Activated T-helper 9 cell treated with anti-CD3 and anti-CD28 coated beads, Interleukin-2, amount 50 U/mL, for 16 hours (primary cell): ENCODE results near the gene TAF12.
A peak's percentile ranks its signal among the peaks of the same experiment; 100 is the strongest.
"Not testable (repeated sequence)": the region's sequence is repeated elsewhere in the genome, so short reads cannot be mapped to it uniquely, and the experiment has no call there.

Source experiments
- DNase-seq: peaks from one replicate; pipeline ENCODE4 v3.0.0-alpha.2; 2020; ENCODE audit warnings: low read depth

Gene TAF12, protein sequence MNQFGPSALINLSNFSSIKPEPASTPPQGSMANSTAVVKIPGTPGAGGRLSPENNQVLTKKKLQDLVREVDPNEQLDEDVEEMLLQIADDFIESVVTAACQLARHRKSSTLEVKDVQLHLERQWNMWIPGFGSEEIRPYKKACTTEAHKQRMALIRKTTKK

DNA sequence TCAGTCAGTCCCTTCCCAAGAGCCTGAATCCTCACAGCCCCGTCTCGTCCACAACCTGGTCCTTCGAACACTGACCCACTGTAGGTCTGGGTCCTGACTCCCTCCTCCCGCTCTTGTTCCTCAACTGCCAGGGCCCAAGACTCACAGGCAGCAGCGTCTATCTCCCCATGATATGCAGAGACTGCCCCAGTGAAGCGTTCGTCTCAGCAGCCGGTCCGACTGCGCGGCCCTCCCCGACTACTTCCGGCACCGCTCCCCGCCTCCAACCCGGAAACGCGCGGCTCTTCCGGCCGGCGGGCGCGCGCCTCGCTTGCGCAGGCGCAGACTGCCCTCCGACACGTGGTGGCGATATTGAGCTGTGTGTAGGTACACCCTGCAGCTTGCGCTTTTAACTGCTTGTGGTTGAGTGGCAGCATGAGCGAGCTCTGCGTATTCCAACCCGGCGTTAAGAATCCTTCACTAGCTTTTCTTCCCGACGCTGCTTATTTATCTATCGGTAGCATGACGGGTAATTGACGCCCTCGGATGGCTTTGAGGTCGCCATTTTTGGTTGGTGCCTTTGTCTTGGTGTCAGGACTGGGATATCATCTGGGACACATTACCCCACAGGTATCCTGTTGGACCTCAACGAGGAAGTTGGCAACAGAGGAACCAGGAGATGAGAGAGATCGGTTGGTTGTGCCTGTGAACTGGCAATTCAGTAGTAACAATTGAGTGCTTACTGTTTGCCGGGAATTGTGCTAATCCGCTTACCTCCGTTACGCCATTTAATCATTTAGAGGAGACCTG is at the start of gene TAF12:
Gene TAF12 (minus strand): TSS at position 221 of the 789 bp plus-strand sequence. CDS start 20,986 bp downstream, outside the sequence.
- peak; percentile 88 for DNase-seq

DNA sequence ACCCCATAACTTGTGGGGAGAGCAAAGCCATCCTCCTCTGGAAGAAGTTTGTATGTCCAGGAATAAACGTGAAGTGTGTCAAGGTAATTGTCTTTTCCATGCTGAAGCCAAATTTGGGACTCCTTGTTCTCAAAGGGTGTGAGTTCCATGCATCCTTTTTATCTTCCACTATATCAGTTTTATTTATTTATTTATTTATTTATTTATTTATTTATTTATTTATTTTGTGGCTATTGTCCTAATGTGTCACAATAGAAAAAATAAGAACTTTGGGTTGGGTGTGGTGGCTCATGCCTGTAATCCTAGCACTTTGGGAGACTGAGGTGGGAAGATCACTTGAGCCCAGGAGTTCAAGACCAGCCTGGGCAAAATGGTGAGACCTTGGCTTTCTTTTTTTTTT is 48.8 kb upstream of the TAF12 start:
- DNase-seq = not testable (repeated sequence)

DNA sequence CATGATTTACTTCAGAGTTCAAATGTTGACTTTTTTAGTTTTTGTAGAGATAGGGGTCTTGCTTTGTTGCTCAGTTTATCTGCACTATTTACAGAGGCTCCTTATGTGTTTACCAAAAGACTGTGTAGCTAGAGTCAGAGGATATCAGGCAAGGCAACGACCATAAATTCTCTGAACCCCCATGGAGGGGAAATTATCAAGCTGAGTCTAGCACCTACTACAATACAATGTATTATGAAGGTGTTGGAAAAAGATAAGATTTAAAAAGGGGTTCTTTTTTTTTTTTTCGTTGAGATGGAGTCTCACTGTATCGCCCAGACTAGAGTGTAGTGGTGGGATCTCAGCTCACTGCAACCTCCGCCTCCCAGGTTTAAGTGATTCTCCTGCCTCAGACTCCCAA is 42.1 kb upstream of the TAF12 start:
- no peak for DNase-seq

DNA sequence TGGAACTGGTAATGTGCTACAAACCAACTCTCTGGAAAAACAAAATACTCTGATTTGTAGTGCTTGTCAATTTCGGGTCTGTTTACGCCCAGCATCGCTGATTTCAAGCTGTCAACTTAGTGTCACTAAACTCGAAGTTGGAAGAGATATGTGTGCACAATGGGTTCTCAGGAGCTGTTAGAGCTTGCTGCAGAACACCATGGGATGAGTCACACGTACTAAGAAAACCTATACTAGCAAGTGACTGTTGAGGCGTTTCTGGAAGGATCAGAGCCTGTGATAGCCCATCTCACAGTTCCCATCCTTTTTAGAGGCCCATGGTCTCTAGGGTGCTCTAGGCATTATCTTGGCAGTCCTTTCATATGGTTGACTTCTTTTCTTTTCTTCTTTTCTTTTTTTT is 40.0 kb upstream of the TAF12 start:
- DNase-seq = no peak

DNA sequence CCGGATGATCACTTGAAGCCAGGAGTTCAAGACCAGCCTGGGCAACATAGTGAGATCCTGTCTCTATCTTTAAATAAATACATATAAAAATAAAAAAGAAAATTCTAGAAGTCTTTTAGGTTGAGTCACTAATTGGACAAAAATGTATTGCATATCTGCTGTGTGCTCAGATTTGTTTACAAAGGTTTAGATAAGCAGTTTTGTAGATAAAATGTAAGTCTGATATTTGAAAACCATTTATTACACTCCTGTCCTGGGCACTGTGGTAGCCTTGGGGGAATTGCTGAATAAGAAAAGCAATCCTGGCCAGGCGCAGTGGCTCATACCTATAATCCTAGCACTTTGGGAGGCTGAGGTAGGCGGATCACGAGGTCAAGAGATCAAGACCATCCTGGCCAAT is 37.3 kb upstream of the TAF12 start:
- no peak for DNase-seq

DNA sequence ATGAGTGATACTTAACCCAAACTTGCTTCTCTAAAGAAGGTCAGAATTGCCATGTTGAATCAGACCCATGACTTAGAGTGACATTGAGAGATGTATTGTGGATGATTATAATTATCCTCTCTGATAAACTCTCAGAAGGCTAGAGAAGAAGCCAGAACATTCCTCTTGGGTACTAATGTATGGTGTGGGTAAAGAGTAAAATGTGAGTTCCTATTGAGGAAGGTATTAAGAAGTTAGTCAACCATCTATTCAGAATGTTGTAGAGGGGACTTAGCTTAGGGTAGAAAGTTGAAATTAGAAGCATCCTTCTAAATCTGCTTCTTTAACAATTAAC is 33.0 kb upstream of the TAF12 start:
- DNase-seq = no peak

DNA sequence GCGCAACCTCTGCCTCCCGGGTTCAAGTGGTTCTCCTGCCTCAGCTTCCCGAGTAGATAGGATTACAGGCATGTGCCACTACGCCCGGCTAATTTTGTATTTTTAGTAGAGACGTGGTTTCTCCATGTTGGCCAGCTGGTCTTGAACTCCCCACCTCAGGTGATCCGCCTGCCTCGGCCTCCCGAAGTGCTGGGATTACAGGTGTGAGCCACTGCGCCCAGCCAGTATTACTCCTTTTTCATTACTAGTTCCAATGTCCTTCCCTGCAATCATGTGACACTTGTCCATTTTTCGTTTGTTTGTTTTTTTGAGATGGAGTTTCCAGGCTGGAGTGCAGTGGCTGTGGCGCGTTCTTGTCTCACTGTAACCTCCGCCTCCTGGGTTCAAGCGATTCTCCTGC is 30.1 kb upstream of the TAF12 start:
- not testable (repeated sequence) for DNase-seq

DNA sequence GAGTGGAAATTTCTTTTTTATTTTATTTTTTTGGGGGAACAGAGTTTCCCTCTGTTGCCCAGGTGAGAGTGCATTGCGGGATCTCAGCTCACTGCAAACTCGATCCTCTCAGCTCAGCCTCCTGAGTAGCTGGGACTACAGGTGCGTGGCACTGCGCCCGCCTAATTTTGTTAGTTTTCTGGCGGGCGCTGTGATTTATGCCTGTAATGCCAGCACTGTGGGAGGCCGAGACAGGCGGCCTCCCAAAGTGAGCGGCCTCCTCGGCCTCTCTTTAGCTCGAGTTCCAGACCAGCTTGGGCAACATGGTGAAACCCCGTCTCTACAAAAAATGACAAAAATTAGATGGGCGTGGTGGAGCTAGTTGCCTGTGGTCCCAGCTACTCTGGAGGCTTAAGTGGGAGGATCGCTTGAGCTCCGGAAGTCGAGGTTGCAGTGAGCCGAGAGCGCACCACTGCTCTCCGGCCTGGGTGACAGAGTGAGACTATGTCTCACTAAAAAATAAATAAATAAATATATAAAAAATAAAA is 28.4 kb upstream of the TAF12 start:
- DNase-seq = no peak

DNA sequence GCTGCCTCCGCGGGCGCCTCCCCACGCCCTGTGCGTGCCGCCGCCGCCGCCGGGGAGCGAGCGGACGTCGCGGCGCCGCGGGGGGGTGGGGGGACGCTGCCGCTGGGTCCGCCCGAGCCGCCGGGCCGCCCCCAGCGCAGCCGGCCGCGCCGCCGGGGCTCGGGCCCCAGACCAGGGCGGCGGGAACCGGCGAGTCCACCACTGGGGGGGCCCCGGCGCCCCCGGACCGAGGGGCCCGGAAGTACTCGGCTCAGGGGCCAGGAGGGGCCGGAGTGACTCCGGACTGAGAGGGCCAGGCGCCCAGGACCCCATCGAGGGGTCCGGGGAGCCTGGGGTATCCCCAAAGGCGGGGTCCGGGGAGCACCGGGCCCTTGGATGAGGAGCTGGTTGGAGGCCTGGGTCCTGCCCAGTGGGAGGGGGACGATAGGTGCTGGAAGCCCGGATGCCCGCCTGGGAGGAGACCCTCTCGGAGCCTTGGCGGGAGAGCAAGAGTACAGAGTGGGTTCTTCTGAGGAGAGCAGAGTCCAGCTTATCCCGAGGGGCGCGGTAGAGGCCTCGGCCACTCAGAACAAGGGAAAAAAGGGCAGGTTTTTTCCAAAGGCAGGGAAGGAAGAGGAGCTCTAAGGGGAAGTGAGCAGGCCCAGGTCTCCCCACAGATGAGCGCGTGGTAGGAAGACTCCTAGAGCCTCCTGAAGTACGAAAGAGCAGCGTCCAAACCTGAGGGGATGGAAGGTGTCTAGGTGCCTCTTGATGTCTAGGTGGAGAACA is 26.3 kb upstream of the TAF12 start:
- DNase-seq = peak; percentile 25

DNA sequence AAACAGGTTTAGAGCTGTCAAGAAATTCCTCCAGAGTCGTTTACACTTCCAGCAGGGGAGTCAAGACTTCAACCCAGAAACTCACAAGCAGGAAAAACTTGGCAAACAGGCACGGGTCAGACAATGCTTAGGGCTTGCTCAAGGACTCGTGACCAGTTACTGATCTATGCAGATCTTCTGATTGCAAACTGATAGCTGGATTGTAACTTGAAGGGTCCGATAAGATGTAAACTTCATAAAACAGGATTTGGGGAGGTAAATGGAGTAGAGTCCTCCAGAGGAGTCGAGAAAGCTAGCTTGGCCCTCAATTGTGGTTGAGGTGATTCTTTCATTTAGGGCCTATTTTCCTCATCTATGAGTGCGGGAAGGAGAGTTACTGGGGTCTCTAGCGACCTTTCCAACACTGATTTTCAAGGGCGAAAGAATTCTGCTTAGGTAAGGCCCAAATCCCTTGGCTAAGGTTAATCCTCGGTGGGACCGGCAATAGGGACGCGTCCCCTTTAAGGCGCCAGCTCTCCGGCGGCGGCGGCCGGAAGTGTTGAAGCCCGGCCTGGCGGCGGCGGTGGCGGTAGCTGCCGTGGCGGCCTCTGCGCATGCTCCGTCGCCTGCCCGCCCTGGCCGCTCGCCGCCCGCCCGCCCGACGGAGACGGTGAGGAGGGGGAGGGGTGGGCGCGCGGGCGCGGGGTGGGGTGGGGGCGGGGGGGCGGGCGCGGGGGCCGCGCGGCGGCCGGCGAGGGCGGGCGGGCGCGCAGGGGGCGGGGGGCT is 25.5 kb upstream of the TAF12 start, which contains the start of gene GMEB1:
Gene GMEB1 (plus strand): TSS at position 594 of the 765 bp plus-strand sequence. CDS start 14,829 bp downstream, outside the sequence.
- DNase-seq = peak; percentile 81

DNA sequence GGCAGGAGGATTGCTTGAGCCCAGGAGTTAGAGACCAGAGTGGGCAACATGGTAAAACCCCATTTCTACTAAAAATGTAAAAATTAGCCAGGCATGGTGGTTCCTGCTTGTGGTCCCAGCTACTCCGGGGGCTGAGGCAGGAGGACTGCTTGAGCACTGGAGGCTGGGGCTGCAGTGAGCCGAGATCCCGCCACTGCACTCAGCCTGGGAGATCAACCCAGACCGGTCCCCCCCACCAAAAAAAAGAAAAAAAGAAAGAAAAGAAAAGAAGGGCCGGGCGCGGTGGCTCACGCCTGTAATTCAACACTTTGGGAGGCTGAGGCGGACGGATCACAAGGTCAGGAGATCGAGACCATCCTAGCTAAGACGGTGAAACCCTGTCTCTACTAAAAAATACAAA is 23.9 kb upstream of the TAF12 start:
- DNase-seq = no peak

DNA sequence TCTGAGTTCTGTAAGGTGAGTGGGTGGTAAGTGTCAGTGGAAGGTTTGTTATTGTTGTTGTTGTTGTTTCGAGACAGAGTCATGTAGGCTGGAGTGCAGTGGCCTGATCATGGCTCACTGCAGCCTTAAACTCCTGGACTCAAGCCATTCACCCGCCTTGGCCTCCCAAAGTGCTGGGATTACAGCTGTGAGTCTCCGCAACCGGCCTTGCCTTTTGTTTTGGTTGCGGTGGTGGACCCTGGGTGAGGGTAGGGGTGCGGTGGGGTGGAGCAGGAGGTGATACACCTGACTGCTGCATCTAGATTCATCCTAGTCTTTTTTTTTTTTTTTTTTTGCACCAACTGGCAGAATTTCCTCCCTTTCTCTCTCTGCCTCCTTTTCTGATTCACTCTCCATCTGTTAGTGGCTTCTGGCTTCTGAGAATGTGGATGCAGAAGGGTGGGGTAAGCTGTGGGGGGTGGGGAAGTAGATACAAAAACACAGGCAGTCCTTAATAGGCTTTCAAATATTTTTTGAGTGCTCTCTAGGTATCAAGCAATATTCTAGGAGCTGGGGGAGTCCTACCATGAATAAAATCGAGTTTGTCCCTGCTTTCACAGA is 21.1 kb upstream of the TAF12 start:
- DNase-seq = no peak

DNA sequence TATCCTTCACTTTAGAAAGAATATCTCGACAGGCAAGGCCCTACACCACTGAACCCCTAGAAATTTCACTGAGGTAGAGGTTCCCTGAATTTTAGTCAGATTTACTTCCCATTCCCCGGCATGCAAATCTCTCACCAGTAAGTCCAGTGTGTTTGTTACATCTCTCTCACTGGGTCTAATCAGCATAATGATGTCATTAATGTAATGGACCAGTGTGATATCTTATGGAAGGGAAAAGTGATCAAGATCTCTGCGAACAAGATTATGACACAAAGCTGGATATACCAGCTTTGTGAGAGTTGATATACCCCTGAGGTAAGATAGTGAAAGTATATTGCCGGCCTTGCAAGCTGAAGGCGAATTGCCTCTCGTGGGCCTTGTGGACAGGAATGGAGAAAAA is 13.5 kb upstream of the TAF12 start:
- DNase-seq = no peak

DNA sequence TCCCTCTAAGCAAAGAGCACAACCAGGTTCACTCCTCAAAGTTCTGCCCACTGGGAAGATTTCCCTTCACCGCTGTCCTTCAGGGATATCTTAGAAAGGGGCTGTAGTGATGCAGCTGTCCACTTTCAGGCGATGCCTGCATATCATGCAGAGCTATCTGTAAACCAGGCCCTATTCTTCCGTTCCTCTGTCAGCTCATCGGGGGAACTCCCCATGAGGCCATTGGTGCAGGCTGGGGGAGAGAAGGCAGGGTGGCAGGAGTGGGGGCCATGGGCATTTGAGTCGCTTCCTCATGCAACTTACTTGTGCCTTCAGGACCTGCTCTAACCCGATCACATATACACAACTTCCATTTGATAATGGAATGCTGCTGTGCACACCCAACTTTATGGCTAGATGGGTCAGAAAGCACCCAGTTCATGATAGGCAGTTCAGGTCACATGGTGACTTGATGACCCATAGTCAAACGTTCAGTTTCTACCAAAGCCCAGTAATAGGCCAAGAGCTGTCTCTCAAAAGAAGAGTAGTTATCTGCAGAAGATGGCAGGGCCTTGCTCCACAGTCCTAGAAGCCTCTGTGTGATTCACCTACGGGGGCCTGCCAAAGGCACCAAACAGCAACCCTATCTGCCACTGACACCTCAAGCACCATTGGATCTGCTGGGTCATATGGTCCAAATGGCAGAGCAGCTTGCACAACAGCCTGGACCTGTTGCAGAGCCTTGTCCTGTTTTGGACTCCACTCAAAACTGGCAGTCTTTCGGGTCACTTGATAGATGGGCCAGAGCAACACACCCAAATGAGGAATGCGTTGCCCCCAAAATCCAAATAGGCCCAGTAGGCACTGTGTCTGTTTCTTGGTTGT is 12.8 kb upstream of the TAF12 start:
- not testable (repeated sequence) for DNase-seq

DNA sequence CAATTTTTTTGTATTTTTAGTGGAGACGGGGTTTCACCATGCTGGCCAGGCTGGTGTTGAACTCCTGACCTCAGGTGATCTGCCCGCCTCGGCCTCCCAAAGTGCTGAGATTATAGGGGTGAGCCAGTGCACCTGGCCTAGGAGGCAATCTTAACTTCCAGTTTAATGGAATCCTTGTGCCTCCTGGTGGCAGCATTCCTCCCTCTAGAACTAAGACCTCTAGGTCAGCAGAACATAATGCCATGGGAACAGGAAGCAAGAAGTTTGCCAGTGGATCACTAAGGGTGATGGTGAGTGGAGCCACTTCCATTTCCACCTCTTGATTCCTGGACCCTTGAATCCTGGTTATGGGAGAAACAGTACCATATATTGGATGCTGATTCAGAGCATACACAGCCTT is 11.0 kb upstream of the TAF12 start:
- not testable (repeated sequence) for DNase-seq

DNA sequence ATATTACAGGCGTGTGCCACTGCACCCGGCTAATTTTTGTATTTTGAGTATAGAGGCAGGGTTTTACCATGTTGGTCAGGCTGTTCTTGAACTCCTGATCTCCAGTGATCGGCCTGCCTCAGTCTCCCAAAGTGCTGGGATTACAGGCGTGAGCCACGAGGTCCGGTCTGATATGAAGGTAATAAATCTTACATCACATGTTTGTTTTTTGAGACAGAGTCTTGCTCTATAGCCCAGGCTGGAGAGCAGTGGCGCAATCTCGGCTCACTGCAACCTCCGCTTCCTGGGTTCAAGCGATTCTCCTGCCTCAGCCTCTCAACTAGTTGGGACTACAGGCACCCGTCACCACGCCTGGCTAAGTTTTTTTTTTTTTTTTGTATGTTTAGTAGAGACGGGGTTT is 10.2 kb upstream of the TAF12 start:
- not testable (repeated sequence) for DNase-seq

DNA sequence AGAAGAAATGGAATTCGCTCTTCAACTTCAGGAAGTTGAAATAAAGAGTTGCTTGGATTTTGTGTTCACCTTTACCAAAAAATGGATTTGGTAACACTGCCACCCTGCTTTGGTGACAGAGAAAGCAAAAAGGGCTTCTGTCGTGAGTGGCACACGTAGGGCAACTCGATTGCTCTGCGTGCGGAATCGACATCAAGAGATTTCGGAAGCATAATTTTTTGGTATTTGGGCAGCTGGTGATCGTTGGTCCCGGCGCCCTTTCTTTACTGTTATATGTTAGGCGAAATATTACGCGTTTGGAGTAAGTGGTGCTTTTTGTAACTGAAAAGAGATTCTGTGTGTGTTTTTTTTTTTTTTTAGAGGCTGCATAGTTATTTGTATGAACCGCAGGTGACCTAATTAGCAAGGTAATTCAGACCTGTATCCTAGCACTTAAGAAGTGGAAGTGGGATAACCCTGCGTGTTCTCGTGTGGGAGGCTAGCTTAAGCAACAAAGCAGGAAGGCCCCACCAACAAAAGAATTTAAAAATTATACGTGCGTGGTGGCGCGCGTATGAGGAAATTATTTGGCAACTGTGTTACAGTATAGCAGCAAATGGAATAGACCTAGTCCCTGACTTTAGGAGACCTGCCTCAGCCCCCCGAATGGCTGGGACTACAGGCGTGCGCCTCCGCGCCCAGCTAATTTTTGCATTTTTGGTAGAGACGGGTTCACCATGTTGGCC is 5.8 kb upstream of the TAF12 start, which contains the start of gene RNU11:
Gene RNU11 (plus strand): TSS at position 127 of the 725 bp plus-strand sequence.
- DNase-seq = peak; percentile 79

DNA sequence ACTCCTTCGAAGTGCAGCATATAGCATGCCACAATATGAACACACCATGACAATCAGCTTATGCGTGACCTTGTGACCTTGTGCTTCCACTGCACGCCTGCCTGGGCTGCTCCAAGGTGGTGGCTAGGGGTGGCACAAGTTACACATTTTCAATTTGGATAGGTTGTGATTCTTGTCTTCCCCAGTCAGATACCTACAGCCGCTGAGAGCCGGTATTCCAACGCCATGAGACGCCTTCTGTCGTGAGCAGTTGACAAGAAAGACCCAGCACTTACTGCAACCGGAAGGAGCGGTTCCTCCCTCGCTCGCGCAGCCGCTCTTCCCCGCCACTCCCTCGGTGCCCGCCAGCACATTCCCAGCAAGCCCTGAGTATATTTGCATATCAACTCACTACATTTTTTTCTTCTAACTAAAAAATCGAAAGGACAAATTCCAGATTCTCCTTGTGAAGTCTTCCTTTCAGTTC is 5.2 kb upstream of the TAF12 start:
- peak; percentile 83 for DNase-seq

DNA sequence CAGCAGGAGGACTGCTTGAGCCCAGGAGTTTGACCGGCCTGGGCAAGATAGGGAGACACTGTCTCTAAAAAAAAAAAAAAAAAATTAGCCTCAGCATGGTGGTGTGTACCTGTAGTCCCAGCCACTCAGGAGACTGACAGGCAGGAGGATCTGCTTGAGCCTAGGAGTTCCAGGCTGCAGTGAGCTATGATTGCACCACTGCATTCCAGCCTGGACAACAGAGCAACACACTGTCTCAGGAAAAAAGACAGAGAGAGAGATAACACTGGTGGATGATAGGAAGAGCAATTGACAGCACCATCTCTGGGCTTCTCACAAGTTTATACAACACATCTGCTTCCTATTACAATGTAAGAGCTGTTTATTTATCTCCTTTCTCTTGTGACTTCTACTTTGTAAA is 3.2 kb upstream of the TAF12 start:
- no peak for DNase-seq

DNA sequence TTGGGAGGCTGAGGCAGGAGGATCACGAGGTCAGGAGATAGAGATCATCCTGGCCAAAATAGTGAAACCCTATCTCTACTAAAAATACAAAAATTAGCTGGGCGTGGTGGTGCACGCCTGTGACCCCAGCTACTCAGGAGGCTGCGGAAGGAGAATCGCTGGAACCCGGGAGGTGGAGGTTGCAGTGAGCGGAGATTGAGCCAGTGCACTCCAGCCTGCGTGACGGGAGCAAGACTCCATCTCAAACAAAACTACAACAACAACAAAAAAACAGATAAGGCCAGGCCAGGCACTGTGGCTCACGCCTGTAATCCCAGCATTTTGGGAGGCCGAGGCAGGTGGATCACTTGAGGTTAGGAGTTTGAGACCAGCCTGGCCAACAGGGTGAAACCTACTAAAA is 2.5 kb upstream of the TAF12 start:
- DNase-seq = not testable (repeated sequence)
